Right lobe of liver (tissue), 4 donors: Measurements from ENCODE around the gene RPL35A.

ENCODE experiments used
- POLR2A ChIP-seq: fragments of 450-650 bp; IDR thresholded peaks from one replicate; pipeline ENCODE4 v1.6.1; 2017; ENCODE audit warnings: antibody characterized with exemption, mild to moderate bottlenecking
- TF ChIP-seq, protein P1 (sequence below), 4 donors: fragments of 200-600 bp in 3 of 4; fragments of 450-650 bp in 1 of 4; IDR thresholded peaks; one replicate each; pipeline versions ENCODE4 v1.5.1 to v1.8.0; 2016 to 2022; ENCODE audit warnings: antibody characterized with exemption in 4 of 4, mild to moderate bottlenecking in 2 of 4
- donor health status: DM: no; HTN: no; CAD: no.
- donor health status: DM: no; HTN: no; CAD: no.
- donor health status: DM: no; HTN: yes; CAD: no.

DNA sequence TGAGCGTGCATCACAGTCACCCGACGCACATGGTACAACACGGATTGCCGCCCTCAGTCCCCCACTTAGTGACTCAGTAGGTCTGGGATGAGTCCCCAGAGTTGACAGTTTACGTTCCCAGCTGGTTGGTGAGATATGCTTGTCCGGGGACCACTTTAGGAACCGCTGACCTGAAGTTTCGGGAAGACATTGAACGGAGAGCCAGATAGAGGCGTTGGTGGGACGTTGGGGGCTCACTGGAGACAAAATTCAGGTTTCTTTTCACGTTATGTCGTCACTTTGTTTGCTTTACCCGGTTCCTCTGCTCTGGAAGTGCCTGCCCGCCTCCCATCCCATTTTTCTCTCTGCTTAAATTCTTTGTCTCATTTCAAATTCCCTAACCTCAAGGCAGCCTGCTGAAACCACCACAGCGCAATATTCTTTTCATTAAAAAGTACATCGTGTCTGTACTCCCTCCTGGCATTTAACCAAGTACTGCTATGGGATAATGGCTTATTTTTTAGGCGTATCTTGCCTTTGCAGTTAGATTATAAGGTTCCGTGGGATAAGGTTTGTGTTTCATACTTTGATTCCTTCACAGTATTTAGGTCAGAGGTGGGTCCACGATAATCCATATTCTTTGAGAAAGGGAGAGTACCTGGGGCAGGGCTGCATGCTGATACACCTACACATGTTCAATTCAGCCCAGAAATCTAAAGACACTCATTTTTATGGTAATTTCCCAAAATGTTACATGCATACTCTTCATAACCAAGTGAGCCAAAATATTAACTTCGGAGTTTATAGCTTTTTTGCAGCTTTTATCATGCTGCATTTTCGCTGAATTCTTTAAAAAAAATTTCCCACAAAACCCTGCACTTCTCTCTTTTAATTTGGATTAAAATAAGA, 10.9 kb downstream of the RPL35A start:
- TF ChIP-seq, protein P1, sequence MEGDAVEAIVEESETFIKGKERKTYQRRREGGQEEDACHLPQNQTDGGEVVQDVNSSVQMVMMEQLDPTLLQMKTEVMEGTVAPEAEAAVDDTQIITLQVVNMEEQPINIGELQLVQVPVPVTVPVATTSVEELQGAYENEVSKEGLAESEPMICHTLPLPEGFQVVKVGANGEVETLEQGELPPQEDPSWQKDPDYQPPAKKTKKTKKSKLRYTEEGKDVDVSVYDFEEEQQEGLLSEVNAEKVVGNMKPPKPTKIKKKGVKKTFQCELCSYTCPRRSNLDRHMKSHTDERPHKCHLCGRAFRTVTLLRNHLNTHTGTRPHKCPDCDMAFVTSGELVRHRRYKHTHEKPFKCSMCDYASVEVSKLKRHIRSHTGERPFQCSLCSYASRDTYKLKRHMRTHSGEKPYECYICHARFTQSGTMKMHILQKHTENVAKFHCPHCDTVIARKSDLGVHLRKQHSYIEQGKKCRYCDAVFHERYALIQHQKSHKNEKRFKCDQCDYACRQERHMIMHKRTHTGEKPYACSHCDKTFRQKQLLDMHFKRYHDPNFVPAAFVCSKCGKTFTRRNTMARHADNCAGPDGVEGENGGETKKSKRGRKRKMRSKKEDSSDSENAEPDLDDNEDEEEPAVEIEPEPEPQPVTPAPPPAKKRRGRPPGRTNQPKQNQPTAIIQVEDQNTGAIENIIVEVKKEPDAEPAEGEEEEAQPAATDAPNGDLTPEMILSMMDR (IDR thresholded peaks at IDR 0.05): no peak
- TF ChIP-seq POLR2A: no peak
